Suprapubic skin (tissue), 3 donors: Measurements from ENCODE around the gene RCL1.

Source experiments
- POLR2A ChIP-seq, 2 donors: fragments of 450-650 bp; IDR thresholded peaks; one replicate each; pipeline ENCODE4 v1.6.1; 2017; ENCODE audit warnings: antibody characterized with exemption in 2 of 2, mild to moderate bottlenecking in 2 of 2, moderate library complexity in 2 of 2
- TF ChIP-seq, protein P1 (sequence below), 2 donors: fragments of 200-600 bp in 1 of 2; fragments of 450-650 bp in 1 of 2; sonication (generic) in 1 of 2; IDR thresholded peaks; one replicate each; pipeline ENCODE4 v1.5.1; 2016 to 2019; ENCODE audit warnings: antibody characterized with exemption in 2 of 2, mild to moderate bottlenecking in 1 of 2, moderate library complexity in 1 of 2

DNA sequence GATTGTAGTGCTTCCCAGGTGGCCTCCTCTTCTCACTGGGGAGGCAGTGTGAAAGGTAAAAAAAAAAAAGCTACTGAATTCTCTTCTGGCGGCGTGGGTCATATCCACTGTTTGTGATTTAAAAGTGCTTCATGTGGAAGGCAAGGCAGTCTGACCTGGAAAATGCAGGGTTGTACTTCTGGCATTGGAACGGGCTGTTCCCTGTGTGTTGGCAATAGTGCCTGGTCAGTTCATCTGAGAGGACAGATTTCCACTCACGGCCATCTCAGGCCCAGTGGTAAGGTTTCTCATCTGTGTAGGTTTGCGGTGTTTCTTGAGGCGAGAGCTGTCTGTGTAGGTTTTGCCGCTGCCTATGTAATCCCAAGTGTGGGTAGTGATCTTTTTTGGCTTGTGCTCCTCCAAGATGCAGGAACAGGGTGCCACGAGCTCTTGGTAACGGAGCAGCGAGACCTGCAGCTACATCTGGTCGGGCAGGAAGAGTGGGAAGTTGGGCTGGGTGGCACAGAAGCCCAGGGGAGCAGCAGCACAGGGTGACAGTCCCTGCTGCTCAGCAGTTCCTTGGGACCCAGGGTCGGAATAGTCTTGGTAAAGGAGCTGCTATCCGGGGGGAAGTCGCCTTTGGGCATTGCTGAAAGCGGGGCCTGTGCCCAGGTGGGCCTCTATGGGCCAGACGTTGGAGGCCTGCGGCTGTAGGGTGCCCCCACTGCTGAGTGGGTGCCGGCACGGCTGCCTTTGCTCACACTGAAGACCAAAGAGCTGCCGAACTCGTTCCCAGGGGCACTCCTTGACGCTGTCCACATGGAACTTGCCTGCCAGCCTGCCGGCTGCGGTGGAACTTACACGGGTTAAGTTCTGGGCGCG lies 11.2 kb downstream of the RCL1 start:
- TF ChIP-seq, protein P1, sequence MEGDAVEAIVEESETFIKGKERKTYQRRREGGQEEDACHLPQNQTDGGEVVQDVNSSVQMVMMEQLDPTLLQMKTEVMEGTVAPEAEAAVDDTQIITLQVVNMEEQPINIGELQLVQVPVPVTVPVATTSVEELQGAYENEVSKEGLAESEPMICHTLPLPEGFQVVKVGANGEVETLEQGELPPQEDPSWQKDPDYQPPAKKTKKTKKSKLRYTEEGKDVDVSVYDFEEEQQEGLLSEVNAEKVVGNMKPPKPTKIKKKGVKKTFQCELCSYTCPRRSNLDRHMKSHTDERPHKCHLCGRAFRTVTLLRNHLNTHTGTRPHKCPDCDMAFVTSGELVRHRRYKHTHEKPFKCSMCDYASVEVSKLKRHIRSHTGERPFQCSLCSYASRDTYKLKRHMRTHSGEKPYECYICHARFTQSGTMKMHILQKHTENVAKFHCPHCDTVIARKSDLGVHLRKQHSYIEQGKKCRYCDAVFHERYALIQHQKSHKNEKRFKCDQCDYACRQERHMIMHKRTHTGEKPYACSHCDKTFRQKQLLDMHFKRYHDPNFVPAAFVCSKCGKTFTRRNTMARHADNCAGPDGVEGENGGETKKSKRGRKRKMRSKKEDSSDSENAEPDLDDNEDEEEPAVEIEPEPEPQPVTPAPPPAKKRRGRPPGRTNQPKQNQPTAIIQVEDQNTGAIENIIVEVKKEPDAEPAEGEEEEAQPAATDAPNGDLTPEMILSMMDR (IDR thresholded peaks at IDR 0.05), result no peak
- TF ChIP-seq POLR2A (IDR thresholded peaks at IDR 0.05), result no peak
